Lung (tissue), 12 donors: ENCODE results near the gene ZFY. TPM values are rescaled to one million over a fixed set of nuclear protein-coding genes. Genes with fewer than 3 reads are reported as not detected.

Experiments used
- ATAC-seq: fragments of 200-7000 bp; cut with Tn5 transposase; one replicate; pipeline ENCODE4 v1.9.1; 2020; ENCODE audit warnings: moderate number of reproducible peaks; ENCODE audit not compliant: insufficient read depth, low FRiP score
- DNase-seq, 3 donors: peaks; one replicate each; pipeline ENCODE4 v3.0.0-alpha.2; 2013 to 2017
- H3K27ac ChIP-seq, 2 donors: one replicate each; pipeline ENCODE4 v1.5.1; 2013; ENCODE audit warnings: mild to moderate bottlenecking in 2 of 2, moderate library complexity in 2 of 2, control low read depth in 1 of 2, inconsistent platforms in 1 of 2, low read depth in 1 of 2, low read length in 1 of 2
- H3K27me3 ChIP-seq, 3 donors: one replicate each; pipeline ENCODE4 v1.5.1; 2013; ENCODE audit warnings: low read length in 2 of 3; ENCODE audit not compliant: control insufficient read depth in 3 of 3, insufficient read depth in 3 of 3
- H3K36me3 ChIP-seq, 4 donors: one replicate each; pipeline ENCODE4 v1.5.1; 2013; ENCODE audit warnings: low read length in 4 of 4, mild to moderate bottlenecking in 1 of 4, moderate library complexity in 1 of 4; ENCODE audit not compliant: control insufficient read depth in 4 of 4, insufficient read depth in 4 of 4
- H3K4me1 ChIP-seq, 5 donors: one replicate each; pipeline ENCODE4 v1.5.1; 2013; ENCODE audit warnings: low read length in 5 of 5, mild to moderate bottlenecking in 2 of 5, moderate library complexity in 1 of 5; ENCODE audit not compliant: control insufficient read depth in 5 of 5, insufficient read depth in 5 of 5
- H3K4me3 ChIP-seq: one replicate; pipeline ENCODE4 v1.5.1; 2013; ENCODE audit warnings: mild to moderate bottlenecking, control low read depth, moderate library complexity
- H3K9ac ChIP-seq, 2 donors: one replicate each; pipeline ENCODE4 v1.5.1; 2013; ENCODE audit warnings: low read length in 2 of 2, control low read depth in 1 of 2; ENCODE audit not compliant: insufficient read depth in 1 of 2
- H3K9me3 ChIP-seq, 4 donors: one replicate each; pipeline ENCODE4 v1.5.1; 2013; ENCODE audit warnings: low read length in 3 of 4, mild to moderate bottlenecking in 1 of 4, moderate library complexity in 1 of 4; ENCODE audit not compliant: control insufficient read depth in 4 of 4, insufficient read depth in 3 of 4
- CTCF ChIP-seq: IDR thresholded peaks from 2 replicates; pipeline ENCODE4 v1.5.1; 2012; ENCODE audit warnings: mild to moderate bottlenecking; ENCODE audit errors: control extremely low read depth, extremely low read depth
- WGBS, 2 donors: extraction: QIAGEN DNeasy Blood & Tissue Kit; methylation state at CpG; one replicate each; pipeline ENCODE4 v1.1.7; 2013; 5-methylcytosine and 5-hydroxymethylcytosine counted together
- polyA plus RNA-seq, 2 donors: library from polyadenylated mRNA; stranded (reverse); fragments of 200-250 nt; gene quantifications; one replicate each; pipeline ENCODE4 v1.2.1, GENCODE V29; 2013
- total RNA-seq, 2 donors: library from RNA; depleted of rRNA in 1 of 2; stranded (reverse); fragments of >200 nt in 1 of 2; gene quantifications; one replicate each; pipeline ENCODE4 v1.2.1, GENCODE V29; 2014 to 2021
- donor health status: control.
- donor health status: control.
- donor health status: Bipolar disorder and iron deficiency.
- donor health status: healthy.
- donor health status: DM: yes; HTN: yes; CAD: no.

The ZFY gene
- total and polyA plus RNA-seq, 4 donors = 4.4 TPM; not detected in 3

DNA sequence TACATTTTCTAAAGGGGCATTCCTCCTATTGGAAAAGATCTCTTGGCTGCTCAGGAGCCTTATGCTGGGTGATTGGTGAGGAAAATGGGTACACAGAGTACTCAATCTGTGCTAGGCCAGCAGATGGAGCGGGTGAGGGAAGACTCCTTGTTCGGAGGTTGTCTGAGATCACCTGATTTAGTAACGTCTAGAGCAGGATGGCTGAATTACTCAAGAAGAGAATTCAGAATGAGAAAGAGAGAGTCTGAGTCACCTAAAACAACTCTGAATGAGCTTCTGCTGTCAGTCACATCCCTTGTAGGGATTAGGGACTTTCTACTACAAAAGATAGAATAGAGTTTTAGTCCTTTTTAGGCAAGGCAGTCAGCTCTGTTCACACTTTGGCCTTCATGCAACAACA, 47.2 kb upstream of the ZFY start:
- H3K9me3 ChIP-seq = no peaks in the 10 kb centered on the region
- DNase-seq = no peak
- 85% methylated on average over 3 of the region's 3 CpGs; no CpG with 5 or more reads in 1 of the 2 donors for WGBS, 2 donors
- no peak for TF ChIP-seq CTCF
- ATAC-seq = no peak
- H3K9ac ChIP-seq = no peak overlapping the region
- no peaks in the 10 kb centered on the region for H3K4me1 ChIP-seq
- H3K4me3 ChIP-seq = no peak overlapping the region
- no peaks in the 10 kb centered on the region for H3K27me3 ChIP-seq
- H3K36me3 ChIP-seq = no peaks in the 10 kb centered on the region
- H3K27ac ChIP-seq = no peak overlapping the region

GRCh38 chrY:2893471-2893870, 41.7 kb upstream of the ZFY start:
- TF ChIP-seq CTCF = no peak
- H3K9ac ChIP-seq = no peak overlapping the region
- H3K27me3 ChIP-seq = no peaks in the 10 kb centered on the region
- H3K36me3 ChIP-seq = no peaks in the 10 kb centered on the region
- H3K9me3 ChIP-seq = no peaks in the 10 kb centered on the region
- no peak overlapping the region for H3K4me3 ChIP-seq
- 91% methylated on average over 1 of the region's 1 CpG; no CpG with 5 or more reads in 1 of the 2 donors for WGBS, 2 donors
- DNase-seq (no peak), ATAC-seq (no peak)
- H3K4me1 ChIP-seq = no peaks in the 10 kb centered on the region
- H3K27ac ChIP-seq = no peak overlapping the region

GRCh38 chrY:2896050-2896449, 39.1 kb upstream of the ZFY start:
- Histone ChIP-seq H3K27me3 (no peaks in the 10 kb centered on the region), H3K36me3 (no peaks in the 10 kb centered on the region), H3K4me1 (no peaks in the 10 kb centered on the region), H3K9ac (no peak overlapping the region), H3K4me3 (no peak overlapping the region), H3K9me3 (no peaks in the 10 kb centered on the region), H3K27ac (no peak overlapping the region)
- DNase-seq = no peak
- no peak for TF ChIP-seq CTCF
- ATAC-seq = no peak
- WGBS, 2 donors = 94% methylated on average over 2 of the region's 2 CpGs; no CpG with 5 or more reads in 1 of the 2 donors

GRCh38 chrY:2907356-2907755, 27.8 kb upstream of the ZFY start:
- no peak for TF ChIP-seq CTCF
- Histone ChIP-seq H3K9me3 (no peaks in the 10 kb centered on the region), H3K27me3 (no peaks in the 10 kb centered on the region), H3K36me3 (no peaks in the 10 kb centered on the region), H3K4me3 (no peak overlapping the region), H3K9ac (no peak overlapping the region), H3K27ac (no peak overlapping the region), H3K4me1 (no peaks in the 10 kb centered on the region)
- WGBS, 2 donors = 74% methylated on average over 1 of the region's 1 CpG; no CpG with 5 or more reads in 1 of the 2 donors
- no peak for ATAC-seq
- no peak for DNase-seq
